Muscle of leg (tissue), 11 donors: ENCODE data around the gene ASAP2. TPM values are rescaled to one million over a fixed set of nuclear protein-coding genes. Genes with fewer than 3 reads are reported as not detected.

Experiments
- DNase-seq: peaks from one replicate; pipeline ENCODE4 v3.0.0; 2013
- H3K27ac ChIP-seq: one replicate; pipeline ENCODE4 v1.5.1; 2013; ENCODE audit warnings: mild to moderate bottlenecking, low read length, control low read depth
- H3K27me3 ChIP-seq: one replicate; pipeline ENCODE4 v1.6.1; 2013; ENCODE audit warnings: low read length; ENCODE audit not compliant: control insufficient read depth, insufficient read depth
- H3K36me3 ChIP-seq: one replicate; pipeline ENCODE4 v1.6.1; 2013; ENCODE audit warnings: low read length; ENCODE audit not compliant: control insufficient read depth, insufficient read depth
- H3K4me1 ChIP-seq: one replicate; pipeline ENCODE4 v1.6.1; 2013; ENCODE audit warnings: low read length; ENCODE audit not compliant: control insufficient read depth, insufficient read depth
- H3K4me3 ChIP-seq: one replicate; pipeline ENCODE4 v1.5.1; 2013; ENCODE audit warnings: low read length, control low read depth
- H3K9me3 ChIP-seq: replicated peaks from 2 replicates; pipeline ENCODE4 v1.6.1; 2013; ENCODE audit warnings: low read depth, low read length; ENCODE audit not compliant: control insufficient read depth
- WGBS: methylation state at CpG from one replicate; pipeline ENCODE4 v1.1.5; 2013; ENCODE audit warnings: missing lambda C conversion rate; ENCODE audit not compliant: insufficient coverage; 5-methylcytosine and 5-hydroxymethylcytosine counted together
- polyA plus RNA-seq, 8 donors: library from polyadenylated mRNA; unstranded; fragments of 120-200 nt; gene quantifications; one replicate each; pipeline versions ENCODE4 v1.2.1 to v1.2.3, GENCODE V29; 2013; ENCODE audit warnings: inconsistent platforms in 1 of 8, low replicate concordance in 1 of 8; ENCODE audit not compliant: insufficient read length in 8 of 8, insufficient read depth in 1 of 8
- total RNA-seq: library from RNA; stranded (reverse); fragments of 120-200 nt; gene quantifications from one replicate; pipeline ENCODE4 v1.2.4, GENCODE V29; 2013

Gene ASAP2
- total and polyA plus RNA-seq, 9 donors = 12.1 to 30.8 (median 19.4) TPM

- no peak for DNase-seq
- WGBS = 43% methylated on average over 1 of the region's 9 CpGs
- peak overlapping the region; percentile 61 for H3K27ac ChIP-seq
Observed at GRCh38 chr2:9179572-9180201, 26.9 kb upstream of the ASAP2 start.

GRCh38 chr2:9184361-9184760 is 22.3 kb upstream of the ASAP2 start:
- Histone ChIP-seq H3K4me1 (peaks cover 3% of the 10 kb centered on the region), H3K9me3 (no peaks in the 10 kb centered on the region), H3K27ac (no peak overlapping the region), H3K27me3 (no peaks in the 10 kb centered on the region), H3K4me3 (no peak overlapping the region), H3K36me3 (no peaks in the 10 kb centered on the region)
- 83% methylated on average over 4 of the region's 9 CpGs for WGBS
- DNase-seq = no peak

More at GRCh38 chr2:9179572-9180201, 26.9 kb upstream of the ASAP2 start:
- Histone ChIP-seq H3K9me3 (no peaks in the 10 kb centered on the region), H3K27me3 (no peaks in the 10 kb centered on the region), H3K36me3 (no peaks in the 10 kb centered on the region), H3K4me3 (no peak overlapping the region), H3K4me1 (peaks cover 15% of the 10 kb centered on the region)

GRCh38 chr2:9187620-9188214 is 18.9 kb upstream of the ASAP2 start:
- WGBS = 0% methylated on average over 1 of the region's 2 CpGs
- no peak for DNase-seq
- Histone ChIP-seq H3K36me3 (no peaks in the 10 kb centered on the region), H3K9me3 (no peaks in the 10 kb centered on the region), H3K27me3 (no peaks in the 10 kb centered on the region), H3K4me3 (no peak overlapping the region), H3K27ac (no peak overlapping the region), H3K4me1 (peaks cover 27% of the 10 kb centered on the region)

GRCh38 chr2:9188823-9189222 is 17.8 kb upstream of the ASAP2 start:
- Histone ChIP-seq H3K27ac (no peak overlapping the region), H3K27me3 (no peaks in the 10 kb centered on the region), H3K4me3 (no peak overlapping the region), H3K36me3 (no peaks in the 10 kb centered on the region), H3K4me1 (peaks cover 33% of the 10 kb centered on the region), H3K9me3 (no peaks in the 10 kb centered on the region)
- 90% methylated on average over 2 of the region's 6 CpGs for WGBS
- no peak for DNase-seq

- no peak for DNase-seq
- Histone ChIP-seq H3K4me1 (peaks cover 33% of the 10 kb centered on the region), H3K36me3 (no peaks in the 10 kb centered on the region), H3K27ac (no peak overlapping the region), H3K27me3 (no peaks in the 10 kb centered on the region), H3K9me3 (no peaks in the 10 kb centered on the region), H3K4me3 (no peak overlapping the region)
- 75% methylated on average over 3 of the region's 3 CpGs for WGBS
Observed at GRCh38 chr2:9189901-9190300, 16.7 kb upstream of the ASAP2 start.

- 7% methylated on average over 9 of the region's 9 CpGs for WGBS
- H3K4me1 ChIP-seq = peaks cover 33% of the 10 kb centered on the region
- no peaks in the 10 kb centered on the region for H3K36me3 ChIP-seq
- no peaks in the 10 kb centered on the region for H3K27me3 ChIP-seq
- no peak overlapping the region for H3K4me3 ChIP-seq
- no peaks in the 10 kb centered on the region for H3K9me3 ChIP-seq
- peak; percentile 96 for DNase-seq
- H3K27ac ChIP-seq = peak overlapping the region; percentile 83
Observed at GRCh38 chr2:9191041-9191481, 15.6 kb upstream of the ASAP2 start.

GRCh38 chr2:9192712-9193111 is 13.9 kb upstream of the ASAP2 start:
- H3K4me3 ChIP-seq = no peak overlapping the region
- 82% methylated on average over 1 of the region's 3 CpGs for WGBS
- no peak overlapping the region for H3K27ac ChIP-seq
- no peaks in the 10 kb centered on the region for H3K9me3 ChIP-seq
- no peak for DNase-seq
- peaks cover 33% of the 10 kb centered on the region for H3K4me1 ChIP-seq
- H3K36me3 ChIP-seq = no peaks in the 10 kb centered on the region
- H3K27me3 ChIP-seq = no peaks in the 10 kb centered on the region

- no peak overlapping the region for H3K27ac ChIP-seq
Observed at GRCh38 chr2:9194352-9194751, 12.3 kb upstream of the ASAP2 start.

GRCh38 chr2:9196637-9197036 is 10.0 kb upstream of the ASAP2 start:
- DNase-seq = no peak
- Histone ChIP-seq H3K27ac (no peak overlapping the region), H3K27me3 (no peaks in the 10 kb centered on the region), H3K4me1 (peaks cover 25% of the 10 kb centered on the region), H3K4me3 (no peak overlapping the region), H3K9me3 (no peaks in the 10 kb centered on the region), H3K36me3 (no peaks in the 10 kb centered on the region)
- 40% methylated on average over 1 of the region's 3 CpGs for WGBS

More at GRCh38 chr2:9194352-9194751, 12.3 kb upstream of the ASAP2 start:
- H3K36me3 ChIP-seq = no peaks in the 10 kb centered on the region
- no peaks in the 10 kb centered on the region for H3K27me3 ChIP-seq
- peaks cover 33% of the 10 kb centered on the region for H3K4me1 ChIP-seq
- no peaks in the 10 kb centered on the region for H3K9me3 ChIP-seq
- no peak for DNase-seq
- H3K4me3 ChIP-seq = no peak overlapping the region

GRCh38 chr2:9197916-9198315 is 8.7 kb upstream of the ASAP2 start:
- WGBS = no CpG with 5 or more reads among the region's 5 CpGs
- no peaks in the 10 kb centered on the region for H3K9me3 ChIP-seq
- no peak overlapping the region for H3K27ac ChIP-seq
- H3K4me3 ChIP-seq = no peak overlapping the region
- H3K36me3 ChIP-seq = no peaks in the 10 kb centered on the region
- H3K27me3 ChIP-seq = no peaks in the 10 kb centered on the region
- no peak for DNase-seq
- peaks cover 16% of the 10 kb centered on the region for H3K4me1 ChIP-seq
